ENCODE data around the gene NCF1.
"Not testable (repeated sequence)": the region's sequence is repeated elsewhere in the genome, so short reads cannot be mapped to it uniquely, and the experiment has no call there.

Gene NCF1

GRCh38 chr7:74773760-74774750 is at the start of gene NCF1:
TSS of gene NCF1 (plus strand) at chr7:74774011. CDS start at chr7:74774032, 21 bp downstream.
- not testable (repeated sequence) for DNase-seq (ENCODE audit: low read depth)

DNA sequence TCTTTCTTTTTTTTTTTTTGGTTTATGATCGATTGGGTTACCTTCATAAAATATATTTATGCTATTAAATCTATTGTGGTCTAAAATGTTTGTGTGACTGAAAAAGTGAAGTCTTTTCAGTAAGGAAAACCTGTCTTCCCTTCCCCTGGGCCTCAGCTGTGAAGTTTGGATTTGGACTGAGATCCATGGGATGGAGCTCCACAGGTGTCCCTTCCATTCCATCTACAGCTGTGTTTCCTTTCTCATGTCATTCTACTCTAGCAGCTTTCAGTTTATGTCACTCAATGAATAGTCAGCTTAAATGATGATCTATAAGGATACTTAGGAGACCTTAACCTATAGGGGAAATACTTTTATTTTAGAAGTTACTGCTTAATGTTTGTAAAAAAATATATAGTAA is 48.0 kb upstream of the NCF1 start:
- no peak for DNase-seq (ENCODE audit: low read depth)

DNA sequence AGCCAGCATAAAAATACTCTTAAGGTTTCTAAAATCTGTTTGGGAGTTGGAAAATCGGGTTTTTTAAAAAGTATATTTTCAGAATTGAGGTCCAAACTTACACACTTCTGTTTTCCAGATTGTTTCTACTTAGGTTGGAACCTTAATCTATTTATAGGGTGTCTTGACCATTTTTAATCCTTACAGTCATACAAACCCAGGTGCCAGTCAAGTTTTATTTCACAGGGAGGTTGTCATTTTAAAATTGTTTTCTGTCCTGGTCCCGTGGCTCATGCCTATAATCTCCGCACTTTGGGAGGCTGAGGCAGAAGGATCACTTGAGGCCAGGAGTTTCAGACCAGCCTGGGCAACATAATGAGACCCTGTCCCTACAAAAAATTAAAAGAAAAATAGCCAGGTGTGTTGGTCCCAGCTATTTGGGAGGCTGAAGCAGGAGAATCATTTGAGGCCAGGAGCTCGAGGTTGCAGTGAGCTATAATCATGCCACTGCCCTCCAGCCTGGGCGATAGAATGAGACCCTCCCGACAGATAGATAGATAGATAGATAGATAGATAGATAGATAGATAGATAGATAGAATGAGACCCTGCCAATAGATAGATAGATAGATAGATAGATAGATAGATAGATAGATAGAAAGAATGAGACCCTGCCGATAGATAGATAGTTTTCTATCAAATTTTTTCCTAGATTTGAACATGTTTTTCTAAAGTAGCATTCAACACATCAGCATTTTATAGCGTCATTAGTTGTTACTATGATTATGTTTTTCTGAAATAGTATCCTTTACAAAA is 47.3 kb upstream of the NCF1 start:
- DNase-seq (ENCODE audit: low read depth): no peak

DNA sequence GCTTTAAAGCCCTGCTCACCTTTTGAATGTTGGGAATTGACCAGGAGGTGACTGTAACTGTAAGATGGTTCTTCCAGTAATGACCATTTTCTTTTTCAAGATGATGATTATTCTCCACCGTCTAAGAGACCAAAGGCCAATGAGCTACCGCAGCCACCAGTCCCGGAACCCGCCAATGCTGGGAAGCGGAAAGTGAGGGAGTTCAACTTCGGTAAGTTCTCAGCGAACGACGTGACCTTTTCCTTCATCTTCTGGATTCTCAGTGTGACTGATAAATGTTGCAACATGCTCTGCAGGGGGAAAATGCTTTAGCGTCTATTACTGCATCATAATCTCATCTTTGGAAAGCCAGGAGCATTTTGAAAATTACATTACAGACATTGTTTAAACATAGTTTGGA is 45.1 kb upstream of the NCF1 start:
- not testable (repeated sequence) for DNase-seq (ENCODE audit: low read depth)

GRCh38 chr7:74730186-74730585 is 43.6 kb upstream of the NCF1 start:
- DNase-seq (ENCODE audit: low read depth): not testable (repeated sequence)

GRCh38 chr7:74739974-74740703 is 33.7 kb upstream of the NCF1 start:
- not testable (repeated sequence) for DNase-seq (ENCODE audit: low read depth)

GRCh38 chr7:74743936-74744557 is 29.8 kb upstream of the NCF1 start:
- not testable (repeated sequence) for DNase-seq (ENCODE audit: low read depth)

- DNase-seq (ENCODE audit: low read depth): not testable (repeated sequence)
Measured at GRCh38 chr7:74753921-74754482, 19.8 kb upstream of the NCF1 start.

DNA sequence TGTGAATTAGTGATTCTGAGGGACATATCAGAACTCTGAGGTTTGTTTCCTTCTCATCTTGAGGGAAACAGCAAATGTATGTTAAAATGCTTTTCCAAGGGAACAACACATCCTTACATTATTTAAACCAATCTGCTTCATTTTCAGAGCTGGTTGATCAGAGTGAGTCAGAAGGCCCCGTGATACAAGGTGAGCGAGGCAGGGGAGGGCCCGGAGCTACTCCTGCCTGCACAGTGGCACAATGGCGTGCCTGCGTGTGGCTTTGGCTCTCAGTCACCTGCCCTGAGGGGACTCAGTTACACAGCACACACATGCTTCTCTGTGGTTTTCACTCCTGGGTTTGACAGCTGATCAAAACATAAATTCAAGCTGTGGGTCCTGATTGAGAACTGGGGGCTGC is 17.1 kb upstream of the NCF1 start:
- DNase-seq (ENCODE audit: low read depth): not testable (repeated sequence)

- not testable (repeated sequence) for DNase-seq (ENCODE audit: low read depth)
Measured at GRCh38 chr7:74758268-74758667, 15.5 kb upstream of the NCF1 start.

GRCh38 chr7:74758982-74759381 is 14.8 kb upstream of the NCF1 start:
- not testable (repeated sequence) for DNase-seq (ENCODE audit: low read depth)

DNA sequence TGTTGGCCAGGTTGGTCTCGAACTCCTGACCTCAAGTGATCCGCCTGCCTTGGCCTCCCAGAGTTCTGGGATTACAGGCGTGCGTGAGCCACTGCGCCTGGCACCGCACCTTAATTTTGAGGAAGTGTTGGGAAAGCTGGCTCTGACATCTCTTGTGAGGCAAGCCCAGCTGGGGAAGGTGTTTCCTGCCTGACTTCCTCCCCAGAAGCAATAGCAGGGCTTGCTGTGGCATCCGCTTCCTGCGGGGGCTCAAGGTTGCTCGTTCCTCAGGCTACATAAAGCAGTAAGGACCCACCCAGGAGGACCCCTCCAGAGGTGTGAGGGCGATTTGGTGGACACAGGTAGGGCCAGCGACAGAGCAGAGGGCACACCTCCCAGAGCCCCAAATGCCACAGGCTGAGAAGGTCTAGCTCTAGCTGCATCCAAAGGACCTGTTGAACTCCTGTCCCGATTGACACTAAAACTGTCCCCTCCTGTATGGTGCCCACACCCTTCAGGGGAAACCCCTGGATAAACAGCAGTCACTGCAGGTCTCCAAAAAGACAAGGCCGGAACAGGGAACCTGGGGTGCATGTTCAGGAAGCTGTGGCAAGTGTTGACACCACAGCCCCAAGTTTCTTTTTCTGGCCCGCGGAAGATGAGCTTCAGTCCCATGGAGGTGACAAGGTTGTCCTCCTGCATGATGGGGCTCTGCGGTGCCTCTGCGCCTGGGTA is 8.4 kb upstream of the NCF1 start:
- not testable (repeated sequence) for DNase-seq (ENCODE audit: low read depth)

DNA sequence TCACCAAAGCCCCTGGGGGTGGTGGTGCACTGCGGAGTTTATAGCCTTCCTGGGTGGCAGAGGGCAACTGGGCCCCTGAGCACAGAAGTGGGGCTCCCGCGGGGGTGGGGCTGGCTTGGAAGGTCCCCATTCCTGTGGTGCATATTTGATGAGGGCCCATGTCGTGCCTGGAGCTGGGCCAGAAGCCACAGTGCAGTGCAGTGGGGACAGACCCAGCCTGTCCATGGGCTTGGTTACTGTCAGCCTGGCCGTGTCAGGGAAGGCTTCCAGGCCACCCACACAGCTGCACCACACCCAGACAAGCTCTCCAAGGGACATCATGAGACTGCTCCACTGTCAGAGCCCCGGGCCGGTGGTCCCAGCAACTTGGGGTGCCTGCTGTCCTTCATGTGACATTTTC is 7.3 kb upstream of the NCF1 start:
- not testable (repeated sequence) for DNase-seq (ENCODE audit: low read depth)

DNA sequence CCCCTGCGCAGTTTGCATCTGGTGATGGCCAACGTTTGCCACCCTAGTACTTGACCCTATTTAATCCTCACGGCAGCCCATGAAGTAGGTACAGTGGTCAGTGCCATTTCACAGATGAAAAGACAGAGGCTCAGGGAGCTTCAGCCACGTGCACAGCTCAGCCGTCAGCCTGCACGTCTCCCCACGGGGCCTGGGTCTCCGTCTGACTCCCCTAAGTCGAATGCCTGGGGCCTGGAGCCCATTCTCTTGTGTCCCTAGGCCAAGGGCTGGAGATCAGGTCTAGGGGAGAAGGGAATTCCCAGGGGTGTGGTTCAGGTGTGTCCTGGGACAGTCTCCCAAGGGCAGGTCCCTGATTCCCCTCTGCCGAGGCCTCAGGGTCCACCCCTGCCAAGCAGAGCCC is 6.8 kb upstream of the NCF1 start:
- not testable (repeated sequence) for DNase-seq (ENCODE audit: low read depth)

GRCh38 chr7:74770062-74770461 is 3.7 kb upstream of the NCF1 start:
- DNase-seq (ENCODE audit: low read depth): not testable (repeated sequence)

DNA sequence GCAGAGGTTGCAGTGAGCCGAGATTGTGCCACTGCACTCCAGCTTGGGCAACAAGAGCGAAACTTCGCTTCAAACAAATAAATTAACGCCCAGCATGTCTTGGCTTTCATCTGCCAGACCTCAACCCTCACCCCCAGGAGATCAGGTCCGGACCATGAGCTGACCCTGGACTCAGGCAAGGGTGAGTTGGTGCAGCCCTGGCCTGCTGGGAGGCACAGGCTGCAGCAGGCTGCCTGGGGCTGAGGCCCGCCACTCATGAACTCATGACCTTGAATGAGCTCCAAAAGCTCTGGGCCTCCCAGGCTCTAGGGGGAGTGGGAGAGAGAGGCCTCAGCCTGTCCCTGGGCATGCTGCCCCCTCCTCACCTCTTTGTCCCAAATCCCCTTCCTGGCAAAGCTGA is 1.7 kb upstream of the NCF1 start:
- DNase-seq (ENCODE audit: low read depth): not testable (repeated sequence)

DNA sequence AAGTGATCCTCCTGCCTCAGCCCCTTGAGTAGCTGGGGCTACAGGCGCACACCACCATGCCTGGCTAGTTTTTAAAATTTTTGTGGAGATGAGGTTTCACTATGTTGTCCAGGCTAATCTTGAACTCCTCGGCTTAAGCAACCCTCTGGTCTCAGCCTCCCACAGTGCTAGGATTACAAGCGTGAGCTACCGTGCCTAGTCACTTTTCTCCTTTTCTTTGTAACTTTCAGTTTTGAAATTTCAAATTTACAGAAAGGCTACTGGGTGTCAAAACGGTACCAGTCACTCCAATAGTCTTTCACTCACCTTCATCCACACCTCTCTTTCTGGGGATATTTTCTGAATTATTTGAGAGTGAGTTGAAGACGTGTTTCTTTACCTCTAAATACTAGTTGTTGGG is 1.3 kb downstream of the NCF1 start:
- DNase-seq (ENCODE audit: low read depth): not testable (repeated sequence)

DNA sequence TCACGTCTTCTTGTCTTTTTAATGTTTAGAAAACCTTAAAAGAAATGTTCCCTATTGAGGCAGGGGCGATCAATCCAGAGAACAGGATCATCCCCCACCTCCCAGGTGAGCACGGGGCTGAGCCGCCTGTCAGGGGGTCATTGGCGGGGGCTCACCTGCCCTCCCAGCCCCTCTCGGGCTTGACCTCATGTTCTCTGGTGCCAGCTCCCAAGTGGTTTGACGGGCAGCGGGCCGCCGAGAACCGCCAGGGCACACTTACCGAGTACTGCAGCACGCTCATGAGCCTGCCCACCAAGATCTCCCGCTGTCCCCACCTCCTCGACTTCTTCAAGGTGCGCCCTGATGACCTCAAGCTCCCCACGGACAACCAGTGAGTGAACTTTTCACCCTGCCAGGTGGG is 5.2 kb downstream of the NCF1 start:
- not testable (repeated sequence) for DNase-seq (ENCODE audit: low read depth)

GRCh38 chr7:74781746-74782145 is 7.9 kb downstream of the NCF1 start:
- DNase-seq (ENCODE audit: low read depth): not testable (repeated sequence)

DNA sequence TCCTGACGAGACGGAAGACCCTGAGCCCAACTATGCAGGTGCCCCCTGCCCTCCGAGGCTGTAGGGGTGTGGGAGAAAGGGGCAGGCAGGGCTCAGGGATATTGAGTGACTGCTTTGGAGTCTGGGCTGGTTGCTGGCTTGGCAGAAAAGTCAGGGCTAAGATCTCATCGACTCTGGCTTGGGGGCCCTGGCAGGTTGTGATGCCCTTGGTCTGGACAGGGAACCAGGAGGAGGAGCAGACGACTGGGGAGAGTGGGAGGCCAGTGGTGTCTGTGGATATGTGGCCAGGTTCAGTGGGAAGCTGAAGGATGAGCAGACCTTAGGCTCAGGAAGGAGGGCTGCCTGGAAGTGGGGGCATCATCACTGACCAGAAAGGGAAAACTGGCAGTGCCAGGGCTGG is 9.8 kb downstream of the NCF1 start:
- not testable (repeated sequence) for DNase-seq (ENCODE audit: low read depth)

Measured in GM04503 (cell line).